ENCODE results near the gene PCSK2.

The PCSK2 gene

DNA sequence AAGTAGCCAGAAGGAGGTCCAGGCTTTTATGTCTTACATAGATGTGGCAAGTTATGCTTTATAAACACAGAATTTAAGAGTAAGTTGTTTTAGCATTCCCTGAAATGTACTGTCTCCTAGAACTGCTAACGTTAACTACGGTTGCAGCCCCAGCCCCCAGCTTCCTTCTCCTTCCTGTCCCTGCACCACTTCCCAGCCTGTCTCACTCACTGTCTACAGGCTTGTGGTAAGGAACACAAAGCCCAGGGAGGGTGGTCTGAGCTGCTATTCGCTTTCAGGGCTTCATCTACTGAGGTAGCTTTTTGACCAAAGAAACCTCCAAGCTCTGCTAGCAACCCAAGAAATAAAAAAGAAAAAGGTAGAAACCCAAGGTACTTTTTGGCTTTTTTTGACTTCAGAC lies 35.9 kb downstream of the PCSK2 start:
- no peak for DNase-seq (ENCODE audit: low read depth in 2 of 2)

DNA sequence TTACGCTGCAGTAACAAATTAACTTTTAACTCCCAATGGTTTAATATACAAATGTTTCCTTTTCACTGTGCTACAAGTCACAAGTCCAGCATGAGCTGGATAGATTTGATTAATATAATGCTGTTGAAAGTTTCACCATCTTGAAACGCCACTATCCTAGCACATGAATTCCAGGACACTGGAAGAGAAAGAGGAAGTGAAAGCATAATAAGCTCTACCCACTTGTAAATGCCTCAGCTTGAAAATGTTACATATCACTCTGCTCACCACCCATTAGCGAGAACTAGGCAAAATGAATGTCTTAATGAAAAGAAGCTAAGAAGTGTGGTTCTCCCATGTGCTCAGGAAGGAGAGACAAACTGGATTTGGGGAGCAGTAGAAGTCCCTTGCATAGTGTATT lies 46.9 kb downstream of the PCSK2 start:
- no peak for DNase-seq (ENCODE audit: low read depth in 2 of 2)

DNA sequence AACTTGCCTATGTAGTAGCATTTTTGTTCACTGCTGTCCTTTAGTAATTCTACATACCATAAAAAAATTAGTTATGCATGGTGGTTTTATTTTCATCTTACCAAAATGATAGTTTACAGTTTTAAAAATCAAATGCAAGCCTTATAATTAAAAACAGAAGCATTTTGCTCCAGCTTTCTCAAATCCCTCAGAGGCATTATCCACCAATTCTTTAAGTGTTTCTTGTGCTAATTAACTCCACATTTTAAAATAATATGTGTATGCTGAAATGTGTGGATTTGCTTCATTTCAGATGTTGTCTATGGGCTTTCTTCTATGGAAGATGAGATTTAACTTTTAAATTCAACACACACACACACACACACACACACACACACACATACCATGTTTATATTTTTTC lies 49.3 kb downstream of the PCSK2 start:
- DNase-seq (ENCODE audit: low read depth in 2 of 2) = no peak

DNA sequence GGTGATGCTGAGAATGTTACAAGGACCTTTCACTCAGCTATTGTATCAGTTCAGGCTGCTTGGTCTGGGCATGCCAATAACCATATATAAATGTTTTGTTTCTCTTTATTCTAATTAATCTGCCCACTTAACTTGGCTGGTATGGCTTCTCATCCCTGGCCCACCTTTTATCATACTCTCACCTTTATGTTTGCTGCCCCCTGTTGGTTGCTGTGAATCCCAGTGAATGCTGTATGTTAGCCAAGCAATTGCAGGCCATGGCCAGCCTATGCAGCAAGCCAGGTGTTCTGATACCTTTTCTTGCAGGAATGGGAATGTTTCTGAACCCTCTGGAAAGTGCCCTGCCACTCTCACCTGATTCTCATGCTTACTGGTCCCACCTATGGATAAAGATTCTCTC lies 54.6 kb downstream of the PCSK2 start:
- no peak for DNase-seq (ENCODE audit: low read depth in 2 of 2)

DNA sequence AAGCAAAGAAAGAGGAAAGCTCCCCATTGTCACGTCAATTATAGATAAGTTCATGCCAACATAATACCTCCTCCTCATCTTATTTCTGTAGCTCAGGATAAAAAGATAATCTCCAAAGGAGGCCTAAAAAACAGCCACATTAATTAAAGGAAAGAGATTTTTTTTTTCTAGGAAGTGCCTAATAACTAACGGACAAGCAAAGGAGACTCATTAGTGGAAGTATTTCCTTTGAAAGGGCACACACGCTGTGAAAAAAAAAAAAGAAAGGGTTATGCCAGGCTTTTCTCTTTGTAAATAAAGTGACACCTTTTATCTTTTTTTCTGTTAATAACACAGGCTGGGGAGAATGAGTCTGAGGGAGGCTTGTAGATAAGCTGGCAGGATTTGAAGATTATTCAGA lies 55.7 kb downstream of the PCSK2 start:
- no peak for DNase-seq (ENCODE audit: low read depth in 2 of 2)

DNA sequence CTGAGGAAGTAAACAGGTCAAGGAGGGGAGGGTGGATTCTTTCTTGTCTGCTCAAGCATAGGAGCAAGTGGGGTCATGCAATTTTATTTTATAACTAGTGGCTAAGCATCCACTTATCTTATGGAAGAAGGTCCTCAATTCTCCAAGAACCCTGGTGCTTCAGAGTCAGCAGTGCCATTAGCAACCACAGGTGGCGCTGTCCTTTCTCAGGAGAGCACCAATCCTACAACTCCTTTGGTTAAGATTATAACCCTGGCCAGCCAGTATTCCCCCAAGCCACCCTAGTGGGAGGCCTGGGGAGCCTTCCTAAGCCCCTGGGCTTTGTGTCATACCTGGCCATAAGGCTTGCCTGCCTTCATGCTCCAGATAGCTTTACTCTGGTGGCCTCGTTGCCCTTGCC lies 60.7 kb downstream of the PCSK2 start:
- no peak for DNase-seq (ENCODE audit: low read depth in 2 of 2)

DNA sequence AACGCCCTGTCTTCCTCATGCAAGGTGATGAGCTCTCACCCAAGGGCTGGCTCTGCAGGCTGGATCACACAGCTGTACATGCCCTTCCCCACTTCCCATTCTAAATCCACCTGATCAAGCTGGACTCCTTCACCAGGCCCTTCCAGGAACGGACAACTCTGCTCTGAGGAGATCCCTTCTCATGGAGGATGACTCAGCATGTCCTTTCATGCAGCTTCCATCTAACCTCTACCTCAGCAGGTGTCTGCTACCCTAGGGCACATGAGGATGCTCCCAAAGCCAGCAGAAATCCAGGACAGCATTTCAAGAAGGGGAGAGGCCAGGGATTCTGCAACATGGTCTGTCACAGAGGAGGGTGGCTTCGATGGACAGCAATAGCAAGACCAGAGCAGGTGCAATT lies 61.2 kb downstream of the PCSK2 start:
- no peak for DNase-seq (ENCODE audit: low read depth in 2 of 2)

DNA sequence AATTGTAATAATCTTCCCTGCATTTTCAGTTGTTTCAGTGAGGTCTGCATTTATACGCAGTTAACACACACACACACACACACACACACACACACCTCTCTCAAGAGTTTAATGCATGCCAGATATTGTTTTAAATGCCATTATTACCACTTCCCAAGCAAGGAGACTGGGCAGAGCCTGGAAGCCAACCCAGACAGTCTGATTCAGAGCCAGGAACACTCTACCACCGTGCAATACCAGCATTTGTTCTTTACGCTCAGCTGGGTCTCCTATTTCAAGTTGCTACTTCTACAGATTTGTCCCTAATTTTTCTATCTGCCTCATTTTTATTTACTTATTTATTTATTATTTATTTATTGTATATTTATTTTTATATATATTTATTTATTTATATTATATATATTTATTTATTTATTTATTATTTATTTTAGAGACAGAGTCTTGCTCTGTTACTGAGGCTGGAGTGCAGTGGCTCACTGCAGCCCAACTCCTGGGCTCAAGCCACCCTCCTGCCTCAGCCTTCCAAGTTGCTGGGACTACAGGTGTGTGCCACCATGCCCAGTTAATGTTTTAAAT lies 68.4 kb downstream of the PCSK2 start:
- DNase-seq (ENCODE audit: low read depth in 2 of 2) = no peak

DNA sequence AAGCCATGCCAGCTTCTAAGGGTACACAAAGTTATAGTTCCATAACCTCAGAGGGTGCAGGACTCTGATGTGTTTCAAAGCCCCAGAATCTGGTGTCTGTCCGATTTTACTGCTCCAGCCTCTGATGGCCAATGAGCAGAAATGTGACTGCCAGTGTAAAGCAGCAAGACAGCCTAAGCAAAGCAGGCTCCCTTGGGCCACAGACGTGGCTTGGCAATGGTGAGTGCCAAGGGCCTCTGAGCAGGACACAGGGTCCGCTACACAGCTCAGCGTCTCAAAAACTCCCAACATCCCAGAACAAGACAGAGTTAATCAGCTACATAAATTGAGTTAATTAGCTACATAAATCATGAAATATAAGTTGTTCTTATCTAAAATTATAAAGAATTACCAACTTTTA lies 69.2 kb downstream of the PCSK2 start:
- no peak for DNase-seq (ENCODE audit: low read depth in 2 of 2)

DNA sequence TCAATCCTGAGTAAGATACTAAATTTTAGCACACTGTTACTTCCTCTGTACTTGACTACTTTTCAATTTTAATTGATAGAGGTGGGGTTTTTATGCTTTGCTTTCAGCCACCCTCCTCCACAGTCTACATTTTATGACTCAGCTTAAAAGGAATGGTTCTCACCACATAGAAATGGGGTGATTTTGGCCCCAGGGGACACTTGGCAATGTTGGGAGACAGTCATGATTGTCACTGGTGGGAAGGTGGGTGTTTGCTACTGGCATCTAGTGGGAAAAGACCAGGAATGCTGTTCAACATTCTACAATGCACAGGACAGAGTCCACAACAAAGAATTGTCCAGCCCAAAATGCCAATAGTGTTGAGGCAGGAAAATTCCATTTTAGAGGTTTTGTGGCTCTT lies 71.3 kb downstream of the PCSK2 start:
- no peak for DNase-seq (ENCODE audit: low read depth in 2 of 2)

DNA sequence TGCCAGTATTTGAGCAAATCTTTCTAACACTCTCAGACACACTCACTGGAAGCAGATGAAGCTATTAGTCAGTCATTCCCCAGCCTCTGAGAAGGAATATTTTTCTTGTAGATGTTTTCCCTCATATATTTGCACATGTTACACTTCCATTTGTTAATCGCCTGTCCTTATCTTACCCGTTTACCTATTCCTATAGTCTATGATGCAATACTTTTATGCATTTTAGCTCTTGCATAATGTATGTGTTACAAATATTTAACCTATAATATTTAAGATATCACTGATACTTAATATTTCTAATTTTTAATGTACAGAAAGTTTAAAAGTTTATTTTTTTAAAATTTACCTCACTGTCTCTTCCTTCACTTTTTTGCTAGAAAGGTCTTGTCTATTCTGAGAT lies 71.9 kb downstream of the PCSK2 start:
- DNase-seq (ENCODE audit: low read depth in 2 of 2) = no peak

DNA sequence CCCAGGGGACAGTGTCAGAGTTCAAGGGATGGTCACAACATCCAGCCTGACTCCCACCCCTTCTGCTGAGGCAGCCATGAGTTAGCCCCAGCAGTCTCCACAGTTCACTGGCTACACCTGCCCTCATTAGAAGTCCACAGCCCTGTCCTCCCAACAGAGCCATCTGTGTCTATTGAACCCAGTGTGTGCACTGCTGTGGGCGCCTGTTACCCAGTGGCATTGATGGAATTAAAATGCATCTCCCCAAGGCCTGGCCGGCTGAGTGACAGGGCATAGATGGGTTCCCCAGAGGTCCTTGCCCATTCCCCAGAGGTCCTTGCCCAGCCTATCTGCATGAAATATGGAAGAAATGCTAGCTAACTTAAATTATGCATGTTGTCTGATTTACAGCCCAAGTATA lies 73.3 kb downstream of the PCSK2 start:
- DNase-seq (ENCODE audit: low read depth in 2 of 2) = no peak

DNA sequence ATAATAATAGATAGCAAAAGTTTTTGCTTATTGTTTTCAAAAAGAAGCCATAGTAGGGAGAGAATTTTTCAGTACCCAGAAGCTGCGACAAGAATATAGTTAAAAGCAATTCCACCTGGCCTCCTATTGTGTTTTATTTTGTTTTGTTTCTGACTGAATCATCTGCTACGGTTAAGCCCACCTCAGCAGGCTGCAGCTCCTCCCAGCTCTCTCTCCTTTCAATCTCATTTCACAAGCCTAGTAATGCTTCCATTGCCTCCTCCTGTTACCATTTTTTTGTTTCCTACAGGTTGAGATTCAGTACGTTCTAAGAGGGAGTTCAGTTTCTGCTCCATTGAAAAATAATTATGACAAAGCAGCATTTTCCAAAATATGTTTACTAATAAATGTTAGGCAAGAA lies 77.9 kb downstream of the PCSK2 start:
- DNase-seq (ENCODE audit: low read depth in 2 of 2) = no peak

DNA sequence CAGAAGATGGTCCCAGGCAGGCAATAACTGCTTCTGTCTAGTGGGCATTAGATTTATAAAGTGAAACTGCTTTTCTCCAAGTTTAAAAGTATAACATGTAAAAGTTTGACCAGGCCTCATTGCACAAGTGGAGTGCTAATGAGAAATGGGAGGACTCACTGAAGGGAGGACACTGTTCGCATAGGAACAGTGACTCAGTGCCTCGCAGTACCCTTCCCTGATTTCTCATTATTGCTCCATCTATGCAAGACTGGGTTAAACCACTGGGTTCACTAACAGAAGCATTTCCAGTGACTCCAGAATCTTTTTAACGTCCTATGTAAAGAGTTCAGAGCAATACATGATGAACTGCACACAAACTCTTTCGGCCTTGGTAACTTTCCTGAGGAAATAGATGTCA lies 79.6 kb downstream of the PCSK2 start:
- DNase-seq (ENCODE audit: low read depth in 2 of 2) = no peak

DNA sequence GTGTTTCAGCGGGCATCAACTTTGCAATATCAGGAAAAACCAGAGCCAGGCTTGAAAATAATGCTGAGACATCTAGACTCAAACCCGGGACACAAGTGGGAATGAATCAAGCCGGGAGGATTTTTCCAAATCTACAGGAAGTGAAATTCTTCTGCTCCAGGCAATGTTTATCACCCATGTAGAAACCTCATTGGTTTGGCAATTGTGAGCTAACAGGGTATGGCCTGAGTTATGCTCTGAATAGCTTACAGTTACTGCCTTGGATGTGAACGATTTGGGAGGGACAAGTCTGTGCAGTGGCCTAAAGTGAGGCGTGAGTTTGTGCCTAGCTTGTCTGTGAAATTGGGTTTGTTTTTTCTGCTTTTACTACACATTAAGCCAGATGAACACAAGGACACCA lies 87.4 kb downstream of the PCSK2 start:
- DNase-seq (ENCODE audit: low read depth in 2 of 2) = no peak

DNA sequence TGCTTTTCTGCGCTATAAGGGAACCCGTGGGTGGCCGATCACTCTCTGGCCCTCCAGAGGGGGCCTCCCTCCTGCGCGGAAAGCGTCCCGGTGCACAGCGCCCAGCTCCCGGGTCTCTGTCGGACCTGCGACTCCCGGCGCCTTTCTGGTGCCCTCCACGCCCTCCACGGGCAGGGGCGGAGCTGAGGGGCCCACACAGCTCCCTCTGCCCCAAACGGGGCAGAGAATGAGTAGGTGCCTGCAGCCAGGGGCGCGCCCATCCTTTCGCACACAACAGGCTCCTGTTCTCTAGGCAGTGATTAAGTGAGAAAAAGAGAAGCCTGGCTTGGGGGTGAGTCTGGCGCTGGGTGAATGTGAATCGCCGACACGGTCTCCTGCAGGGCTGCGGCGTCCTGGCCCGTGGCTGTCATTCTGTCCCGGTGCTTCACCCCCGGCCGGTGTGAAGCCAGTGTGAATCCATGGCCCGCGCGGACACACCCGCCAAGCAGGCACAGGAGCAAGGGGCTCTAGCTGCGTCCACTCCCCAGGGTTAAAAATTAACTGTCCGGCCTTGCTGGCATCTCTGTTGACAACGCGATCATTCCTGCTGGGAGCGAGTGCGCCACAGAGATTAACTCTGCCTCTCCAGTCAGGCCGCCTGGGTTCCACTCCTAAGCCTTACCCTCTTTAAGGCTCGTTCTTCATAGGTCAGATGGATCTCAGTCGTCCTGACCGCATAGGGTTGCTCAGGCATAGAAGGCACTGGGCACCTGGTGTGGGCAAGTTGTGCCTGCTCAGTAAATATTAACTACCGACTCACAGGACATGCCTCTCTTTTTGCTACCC lies 88.8 kb downstream of the PCSK2 start:
- DNase-seq (ENCODE audit: low read depth in 2 of 2) = no peak

DNA sequence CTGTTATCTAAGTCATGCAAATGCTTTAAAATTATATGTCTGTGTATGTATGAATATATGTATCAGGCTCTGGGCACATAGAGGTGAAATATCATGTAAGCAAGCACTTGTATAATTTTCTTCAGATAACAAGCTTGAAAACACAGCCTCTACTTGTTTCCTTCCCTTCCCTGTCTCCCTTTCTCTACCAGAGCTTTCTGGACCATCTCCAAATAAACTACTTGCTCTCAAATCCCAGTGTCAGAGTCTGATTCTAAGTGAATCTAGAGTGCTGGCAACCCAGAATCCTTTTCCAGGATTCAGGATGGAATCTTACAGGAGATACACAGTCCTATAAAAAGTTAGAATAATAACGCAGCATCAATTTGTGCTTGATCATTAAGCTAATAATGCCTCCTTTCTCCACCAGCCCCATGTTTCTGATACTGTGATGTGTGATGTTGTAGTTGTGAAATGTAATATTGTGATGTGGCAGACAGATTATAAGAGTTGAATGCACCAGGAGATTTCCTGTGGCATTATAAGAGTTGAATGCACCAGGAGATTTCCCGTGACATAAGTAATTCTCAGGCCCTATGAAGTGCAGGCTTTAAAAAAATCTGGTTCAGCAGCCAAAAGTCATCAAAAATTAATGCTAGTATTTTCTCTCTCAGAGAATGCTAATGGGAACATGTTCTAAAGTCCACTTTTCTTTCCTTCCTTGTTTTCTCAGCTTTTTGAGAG lies 89.6 kb downstream of the PCSK2 start:
- no peak for DNase-seq (ENCODE audit: low read depth in 2 of 2)

DNA sequence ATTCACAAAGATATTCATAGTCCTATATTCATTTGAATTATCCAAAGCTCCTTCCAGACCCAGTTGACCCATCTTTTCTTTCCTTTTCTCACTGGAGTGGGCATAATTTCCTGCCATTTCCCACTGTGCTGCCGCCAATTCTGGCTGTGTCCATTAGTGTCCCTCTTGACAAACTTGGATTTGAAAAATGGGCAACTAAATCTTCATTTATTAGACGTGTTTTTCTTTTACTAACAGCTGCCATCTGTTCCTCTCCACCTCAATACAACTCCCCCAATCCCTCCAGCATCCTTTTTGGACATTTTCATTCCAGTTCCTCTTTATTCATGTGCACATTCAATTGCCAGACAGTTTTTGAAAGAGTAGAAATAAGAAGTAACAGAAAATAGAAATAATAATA lies 90.5 kb downstream of the PCSK2 start:
- no peak for DNase-seq (ENCODE audit: low read depth in 2 of 2)

DNA sequence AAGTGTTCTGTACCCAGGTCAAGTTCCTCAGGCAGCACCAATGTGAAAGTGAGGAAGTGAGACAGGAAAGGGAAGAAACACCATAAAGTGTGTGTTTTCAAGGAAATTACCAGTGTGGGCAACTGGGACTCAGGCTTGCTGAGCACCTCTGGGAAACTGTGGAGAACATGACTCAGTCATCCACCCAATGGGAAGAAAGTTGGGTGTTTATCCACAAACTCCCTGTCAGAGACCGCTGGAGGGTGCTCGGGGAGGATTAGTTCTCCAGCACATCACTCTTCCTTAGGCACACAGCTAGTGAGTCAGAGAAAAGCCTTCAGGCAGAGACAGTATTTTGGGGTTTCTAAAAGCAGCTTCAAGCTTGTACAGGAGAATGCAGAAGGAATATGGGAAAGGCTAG lies 93.6 kb downstream of the PCSK2 start:
- no peak for DNase-seq (ENCODE audit: low read depth in 2 of 2)

DNA sequence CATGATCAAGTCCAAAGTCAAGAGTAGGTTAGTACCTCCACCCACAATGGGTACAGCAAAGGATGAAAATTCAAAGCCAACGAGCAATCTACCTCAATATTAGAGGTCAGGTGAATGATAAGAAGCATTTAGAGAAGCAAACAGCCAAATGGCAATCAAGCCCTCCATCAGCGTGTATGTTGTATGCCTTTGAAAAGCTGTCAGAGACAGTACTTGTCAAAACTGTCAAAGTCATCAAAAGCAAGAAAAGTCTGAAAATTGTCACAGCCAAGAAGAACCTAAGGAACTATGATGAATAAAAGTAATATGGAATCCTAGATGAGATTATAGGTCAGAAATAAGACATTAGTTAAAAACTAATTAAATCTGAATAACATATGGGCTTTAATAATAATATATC lies 99.3 kb downstream of the PCSK2 start:
- DNase-seq (ENCODE audit: low read depth in 2 of 2) = no peak

DNA sequence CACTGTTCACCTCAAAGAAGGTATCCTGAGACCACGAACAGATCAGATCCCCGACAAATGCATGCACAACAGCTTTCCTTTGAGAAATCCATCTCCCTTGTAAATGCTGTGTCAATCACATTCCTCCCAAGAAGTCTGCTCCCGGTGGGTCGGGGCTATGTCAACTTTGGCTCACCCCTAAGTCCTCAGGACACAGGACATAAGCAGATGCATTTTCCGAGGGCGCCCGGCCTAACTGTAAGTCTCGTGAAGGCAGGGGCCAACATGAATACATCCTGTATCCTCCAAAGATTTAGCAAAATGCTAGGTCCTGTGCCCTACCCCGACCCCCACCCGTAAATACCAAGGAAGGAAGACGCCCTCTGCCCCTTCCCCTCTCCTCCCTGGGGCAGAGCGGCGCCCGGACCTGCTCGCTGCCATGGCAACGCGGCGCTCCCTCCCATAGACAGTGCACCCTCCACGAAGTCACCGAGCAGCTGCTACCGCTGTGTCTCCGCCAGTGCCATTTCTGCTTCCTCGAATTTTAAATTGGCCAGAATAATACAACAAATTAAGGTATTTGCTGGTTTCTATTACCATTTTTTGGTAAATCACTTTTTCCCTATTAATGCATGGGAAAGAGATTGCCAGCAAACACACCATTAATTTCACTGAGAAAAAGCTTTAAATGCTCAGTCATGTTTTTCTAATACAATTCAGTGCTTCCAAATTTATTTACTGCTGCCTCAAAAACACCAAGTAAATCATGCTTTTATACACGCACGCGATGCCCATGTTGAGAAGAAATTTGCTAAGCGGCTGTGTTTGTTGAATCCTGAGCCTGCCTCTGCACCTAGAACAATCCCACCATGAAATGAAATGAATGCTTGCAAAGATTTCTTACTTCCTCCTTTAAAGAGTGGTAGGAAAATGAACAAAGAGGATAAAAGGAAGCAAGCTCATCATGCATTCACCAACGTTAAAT lies 100.6 kb downstream of the PCSK2 start:
- no peak for DNase-seq (ENCODE audit: low read depth in 2 of 2)

DNA sequence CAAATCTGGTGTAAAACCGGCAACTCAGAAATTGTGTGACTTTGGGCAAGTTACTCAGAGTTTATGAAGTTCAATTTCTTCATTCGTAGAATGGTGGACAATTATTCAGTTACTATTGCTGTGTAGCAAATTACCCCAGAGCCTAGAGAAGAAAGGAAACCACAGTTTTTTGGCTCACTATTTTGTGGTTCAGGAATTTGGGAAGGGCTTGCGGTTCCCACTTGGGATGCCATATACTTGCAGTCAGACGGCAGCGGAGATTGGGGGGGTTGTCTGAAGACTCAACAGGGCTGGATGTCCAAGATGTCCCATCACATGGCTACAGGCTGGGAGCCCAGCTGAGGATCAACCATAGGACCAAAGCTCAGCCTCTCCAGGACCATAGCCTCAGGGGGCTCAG lies 108.1 kb downstream of the PCSK2 start:
- DNase-seq (ENCODE audit: low read depth in 2 of 2) = no peak

All from activated CD8-positive, alpha-beta memory T cell treated with anti-CD3 and anti-CD28 coated beads for 4 hours (primary cell).